Tibial artery (tissue), 4 donors: ENCODE results near the gene NXT1.

Source experiments
- DNase-seq, 2 donors: peaks; one replicate each; pipeline ENCODE4 v3.0.0-alpha.2; 2019
- H3K27ac ChIP-seq, 2 donors: fragments of 200-600 bp; sonication (generic) in 1 of 2; 1 replicate in 1 of 2; 2 replicates in 1 of 2; pipeline ENCODE4 v1.5.1; 2018 to 2019; ENCODE audit warnings: mild to moderate bottlenecking in 1 of 2
- H3K27me3 ChIP-seq, 2 donors: fragments of 200-600 bp; sonication (generic) in 1 of 2; one replicate each; pipeline versions ENCODE4 v1.5.1 to v1.6.0; 2016 to 2019
- H3K36me3 ChIP-seq, 3 donors: fragments of 200-600 bp; sonication (generic) in 2 of 3; one replicate each; pipeline ENCODE4 v1.5.1; 2016 to 2019; ENCODE audit warnings: mild to moderate bottlenecking in 2 of 3
- H3K4me1 ChIP-seq, 4 donors: fragments of 200-600 bp; sonication (generic) in 2 of 4; 1 replicate in 3 of 4; 2 replicates in 1 of 4; pipeline ENCODE4 v1.5.1; 2016 to 2019
- H3K4me3 ChIP-seq, 2 donors: fragments of 200-600 bp; sonication (generic) in 1 of 2; 1 replicate in 1 of 2; 2 replicates in 1 of 2; pipeline ENCODE4 v1.5.1; 2018 to 2019; ENCODE audit warnings: mild to moderate bottlenecking in 2 of 2
- H3K9me3 ChIP-seq, 3 donors: fragments of 200-600 bp; sonication (generic) in 1 of 3; one replicate each; pipeline ENCODE4 v1.5.1; 2016 to 2019
- CTCF ChIP-seq, 2 experiments: fragments of 200-600 bp in 1 of 2; fragments of 450-650 bp in 1 of 2; IDR thresholded peaks; one replicate each; pipeline ENCODE4 v1.5.1; 2017 to 2019; ENCODE audit warnings: antibody characterized with exemption in 2 of 2, mild to moderate bottlenecking in 1 of 2, moderate library complexity in 1 of 2
- intact Hi-C: fragments of 100-400 bp; cut with DNase I; formaldehyde crosslinking; loops from one replicate; pipeline ENCODE4 v1.15.0; 2023; ENCODE audit warnings: low total_unique reads

Gene NXT1

DNA sequence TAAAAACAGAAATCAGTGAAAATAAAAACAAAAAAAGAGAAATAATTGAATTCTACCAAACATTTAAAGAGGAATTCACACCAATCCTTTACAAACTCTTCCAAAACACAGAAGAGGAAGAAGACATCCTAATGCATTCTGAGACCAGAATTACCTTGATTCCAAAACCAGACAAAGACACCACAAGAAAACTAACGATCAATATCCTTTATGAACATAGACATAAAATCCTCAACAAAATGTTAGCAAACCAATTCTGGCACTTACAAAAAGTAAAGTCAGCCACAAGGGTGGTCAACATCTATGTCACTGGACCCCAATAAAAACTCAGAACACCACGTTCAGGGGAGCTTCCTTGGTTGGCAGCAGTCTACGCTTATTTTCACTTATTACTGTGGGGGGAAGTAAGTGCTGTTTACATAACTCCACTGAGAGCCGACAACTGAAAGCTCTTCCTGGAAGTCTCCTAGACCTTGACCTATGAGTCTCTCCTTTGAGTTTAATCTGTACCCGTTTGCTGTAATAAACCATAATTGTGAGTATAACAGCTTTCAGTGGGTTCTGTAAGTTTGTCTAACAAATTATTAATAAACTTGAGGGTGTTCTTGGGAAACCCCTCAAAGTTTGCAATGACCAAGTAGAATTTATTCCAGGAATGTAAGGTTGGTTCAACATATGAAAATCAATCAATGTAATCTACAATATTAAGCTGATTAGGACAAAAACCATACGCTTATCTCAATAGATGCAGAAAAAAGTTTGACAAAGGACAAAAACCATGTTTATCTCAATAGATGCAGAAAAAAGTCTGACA lies 35.9 kb downstream of the NXT1 start:
- DNase-seq: no peak
- TF ChIP-seq CTCF (IDR thresholded peaks at IDR 0.05): no peak

GRCh38 chr20:23387118-23387443 lies 36.5 kb downstream of the NXT1 start:
- no peak for TF ChIP-seq CTCF (IDR thresholded peaks at IDR 0.05)

More for the DNA sequence above, 35.9 kb downstream of the NXT1 start:
- intact Hi-C loops: no loop called here
- no peaks in the 10 kb centered on the region for H3K4me1 ChIP-seq
- no peaks in the 10 kb centered on the region for H3K9me3 ChIP-seq
- H3K36me3 ChIP-seq: peaks cover 21 to 29% (median 23%) of the 10 kb centered on the region in 3 donors
- no peak overlapping the region for H3K4me3 ChIP-seq
- no peak overlapping the region for H3K27ac ChIP-seq
- H3K27me3 ChIP-seq: no peaks in the 10 kb centered on the region

GRCh38 chr20:23390091-23390774 lies 39.6 kb downstream of the NXT1 start:
- H3K36me3 ChIP-seq: peaks cover 45 to 66% (median 52%) of the 10 kb centered on the region in 3 donors
- H3K9me3 ChIP-seq: no peaks in the 10 kb centered on the region
- H3K4me3 ChIP-seq: no peak overlapping the region
- intact Hi-C loops: no loop called here
- TF ChIP-seq CTCF (IDR thresholded peaks at IDR 0.05): no peak
- H3K4me1 ChIP-seq: no peaks in the 10 kb centered on the region
- no peaks in the 10 kb centered on the region for H3K27me3 ChIP-seq
- no peak overlapping the region for H3K27ac ChIP-seq
- DNase-seq: no peak

More at GRCh38 chr20:23387118-23387443, 36.5 kb downstream of the NXT1 start:
- H3K27ac ChIP-seq: no peak overlapping the region
- no peaks in the 10 kb centered on the region for H3K27me3 ChIP-seq
- DNase-seq: no peak
- intact Hi-C loops: no loop called here
- H3K36me3 ChIP-seq: peaks cover 21 to 35% (median 23%) of the 10 kb centered on the region in 3 donors
- H3K9me3 ChIP-seq: no peaks in the 10 kb centered on the region
- H3K4me3 ChIP-seq: no peak overlapping the region
- no peaks in the 10 kb centered on the region for H3K4me1 ChIP-seq

GRCh38 chr20:23391707-23392310 lies 41.2 kb downstream of the NXT1 start:
- no peak for DNase-seq
- no peaks in the 10 kb centered on the region for H3K9me3 ChIP-seq
- H3K27ac ChIP-seq: no peak overlapping the region
- TF ChIP-seq CTCF (IDR thresholded peaks at IDR 0.05): no peak
- no peaks in the 10 kb centered on the region for H3K27me3 ChIP-seq
- intact Hi-C loops: no loop called here
- peaks cover 45 to 68% (median 54%) of the 10 kb centered on the region in 3 donors for H3K36me3 ChIP-seq
- H3K4me3 ChIP-seq: no peak overlapping the region
- H3K4me1 ChIP-seq: no peaks in the 10 kb centered on the region

DNA sequence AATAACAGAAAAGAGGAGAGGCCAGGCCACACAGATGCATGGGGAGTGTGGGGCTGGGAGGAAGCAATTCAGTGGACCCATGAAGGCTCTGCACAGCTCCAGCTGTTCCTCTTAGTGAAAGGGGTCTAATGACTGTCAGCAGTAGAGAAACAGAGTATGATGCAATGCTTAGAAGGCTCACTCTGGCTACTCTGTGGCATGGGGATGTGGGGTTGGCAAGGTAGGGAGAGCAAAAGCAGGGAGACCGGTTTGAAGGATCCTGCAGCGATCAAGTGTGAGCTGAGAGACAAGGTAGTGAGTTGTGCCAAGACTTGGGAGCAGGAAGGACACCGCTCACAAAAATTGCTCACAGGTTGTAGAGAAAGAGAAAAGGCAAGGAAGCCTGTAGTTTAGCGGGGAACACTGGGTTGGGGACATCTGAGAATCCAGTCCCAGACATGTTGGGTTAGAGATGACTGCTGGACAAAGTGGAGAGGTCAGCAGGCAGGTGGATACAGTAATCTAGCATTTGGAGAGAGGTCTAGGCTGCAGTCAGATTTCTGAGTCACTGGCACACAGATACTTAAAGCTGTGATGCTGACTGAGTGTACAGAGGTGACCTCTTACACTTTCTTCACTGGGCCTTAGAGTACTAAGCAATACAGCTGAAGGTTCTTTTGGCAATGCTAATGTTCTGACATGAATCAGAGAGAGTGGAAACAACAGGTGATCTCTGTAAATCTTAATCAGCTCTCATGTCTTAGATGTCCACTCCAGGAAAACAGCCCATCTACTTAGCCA lies 43.6 kb downstream of the NXT1 start:
- intact Hi-C loops: no loop called here

More for the DNA sequence above, 43.6 kb downstream of the NXT1 start:
- Histone ChIP-seq H3K9me3 (no peaks in the 10 kb centered on the region), H3K4me1 (no peaks in the 10 kb centered on the region), H3K36me3 (peaks cover 35 to 59% (median 52%) of the 10 kb centered on the region in 3 donors), H3K27me3 (no peaks in the 10 kb centered on the region), H3K4me3 (no peak overlapping the region), H3K27ac (no peak overlapping the region)
- no peak for DNase-seq
- TF ChIP-seq CTCF (IDR thresholded peaks at IDR 0.05): no peak
